ENCODE results near the gene AMELX. TPM values are rescaled to one million over a fixed set of nuclear protein-coding genes. Genes with fewer than 3 reads are reported as not detected.

AMELX gene
- total and polyA plus RNA-seq, 2 of the 8 experiments (the other 6 are each of a cell fraction or from before 2014, with no cell fraction given) = not detected

DNA sequence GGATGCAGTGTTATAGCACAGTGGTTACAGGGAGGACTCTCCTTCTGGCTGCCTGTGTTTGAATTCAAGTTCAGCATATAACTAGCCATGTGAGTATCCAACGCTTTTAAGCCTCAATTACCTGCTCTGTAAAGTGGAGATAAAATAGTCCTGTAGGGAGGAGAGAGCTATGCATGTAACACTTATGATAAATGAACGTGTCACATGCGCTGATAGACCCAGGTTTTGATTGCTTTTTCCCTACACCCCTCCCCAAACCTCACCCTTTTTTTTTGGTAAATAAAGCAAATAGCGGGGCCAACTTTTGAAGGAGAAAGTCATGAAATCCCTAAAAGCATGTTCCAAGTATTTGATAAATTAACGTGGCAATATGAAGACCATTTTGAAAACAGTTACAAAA is 20.4 kb upstream of the AMELX start:
- TF ChIP-seq SP4 (IDR thresholded peaks at IDR 0.05; ENCODE audit: low read length) = no peak
- TF ChIP-seq CTCF (IDR thresholded peaks at IDR 0.05; ENCODE audit: control extremely low read depth in 1 of 3, insufficient read depth in 1 of 3, low read depth in 1 of 3, low read length in 3 of 3) = no peak
- TF ChIP-seq EZH2 (IDR thresholded peaks at IDR 0.05; ENCODE audit: low read depth, low read length, severe bottlenecking) = no peak
- TF ChIP-seq GTF2F1 (IDR thresholded peaks at IDR 0.05; ENCODE audit: borderline replicate concordance, low read depth, low read length) = no peak
- TF ChIP-seq KDM1A (IDR thresholded peaks at IDR 0.05; ENCODE audit: borderline replicate concordance, low read length) = no peak
- no peak for TF ChIP-seq NRF1 (IDR thresholded peaks at IDR 0.05; ENCODE audit: low read depth, low read length)
- no peak for TF ChIP-seq TAF7 (optimal IDR thresholded peaks at IDR 0.05; ENCODE audit: borderline replicate concordance, low read depth, low read length)
- no peak for TF ChIP-seq RXRA (IDR thresholded peaks at IDR 0.05; ENCODE audit: insufficient read depth, low read depth, low read length)
- Histone ChIP-seq H3K36me3 (ENCODE audit: control insufficient read depth in 2 of 4, insufficient read depth in 4 of 4, low read length in 3 of 4) (no peaks in the 10 kb centered on the region), H3K18ac (ENCODE audit: extremely low read depth, low read length) (no peak overlapping the region), H2BK15ac (ENCODE audit: low read length) (no peak overlapping the region), H3K4me1 (replicated peaks in 1 of 4; ENCODE audit: control insufficient read depth in 3 of 4, insufficient read depth in 4 of 4, low read length in 3 of 4) (no peaks in the 10 kb centered on the region), H3K79me2 (ENCODE audit: control insufficient read depth in 1 of 2, insufficient read depth in 2 of 2, low read length in 2 of 2) (no peaks in the 10 kb centered on the region), H3K4ac (replicated peaks; ENCODE audit: insufficient read length, low read depth, low read length) (no peak overlapping the region), H4K8ac (ENCODE audit: extremely low read depth, insufficient read depth, low read length) (no peak overlapping the region), H2BK5ac (ENCODE audit: low read depth, low read length) (no peak overlapping the region), H4K20me1 (replicated peaks in 1 of 2; ENCODE audit: control insufficient read depth in 1 of 2, insufficient read depth in 2 of 2, low read length in 2 of 2) (no peaks in the 10 kb centered on the region), H4K5ac (ENCODE audit: insufficient read length, low read depth, low read length) (no peak overlapping the region), H3K4me3 (ENCODE audit: extremely low read depth in 1 of 4, insufficient read depth in 2 of 4, low read depth in 3 of 4, low read length in 4 of 4) (no peak overlapping the region), H4K91ac (replicated peaks; ENCODE audit: insufficient read length, low read length) (no peak overlapping the region), H2BK120ac (replicated peaks; ENCODE audit: low read depth, low read length) (no peak overlapping the region), H3K9me3 (ENCODE audit: insufficient read depth in 2 of 2, low read depth in 1 of 2, low read length in 1 of 2) (no peaks in the 10 kb centered on the region), H2AFZ (ENCODE audit: low read length) (no peak overlapping the region), H2BK20ac (ENCODE audit: low read length) (no peak overlapping the region), H2AK5ac (ENCODE audit: low read depth, low read length) (no peak overlapping the region), H2BK12ac (ENCODE audit: low read depth, low read length) (no peak overlapping the region), H3K56ac (replicated peaks; ENCODE audit: insufficient read length, low read depth, low read length) (no peak overlapping the region), H3K79me1 (ENCODE audit: low read depth, low read length) (no peaks in the 10 kb centered on the region), H3K4me2 (ENCODE audit: insufficient read depth in 1 of 2, low read depth in 2 of 2, low read length in 2 of 2) (no peak overlapping the region), H3K9ac (replicated peaks in 1 of 4; ENCODE audit: extremely low read depth in 1 of 4, low read depth in 3 of 4, low read length in 3 of 4) (no peak overlapping the region), H3K27ac (ENCODE audit: low read depth, low read length) (no peak overlapping the region), H3K27me3 (replicated peaks in 1 of 4; ENCODE audit: control insufficient read depth in 3 of 4, extremely low read depth in 1 of 4, insufficient read depth in 3 of 4, low read length in 3 of 4) (no peaks in the 10 kb centered on the region), H3K23me2 (ENCODE audit: low read depth, low read length) (no peaks in the 10 kb centered on the region), H3K14ac (ENCODE audit: insufficient read length) (no peak overlapping the region), H3K23ac (ENCODE audit: insufficient read length) (no peak overlapping the region)
- ChIA-PET POLR2A (ENCODE audit: partially characterized antibody) (no interaction called here), CTCF (ENCODE audit: partially characterized antibody) (no interaction called here)
- 74% methylated on average over 3 of the region's 5 CpGs; no CpG with 5 or more reads in 1 of the 2 experiments for WGBS, 2 experiments (ENCODE audit: extremely low coverage in 1 of 2, insufficient coverage in 1 of 2, insufficient read length in 1 of 2, insufficient replicate concordance in 2 of 2, low coverage in 1 of 2, low lambda C conversion rate in 2 of 2, missing lambda C conversion rate in 1 of 2)
- FAIRE-seq (no peak), DNase-seq (ENCODE audit: low read depth in 1 of 2, low spot score in 2 of 2) (no peak)
